Smooth muscle cell of the brain vasculature (primary cell): Measurements from ENCODE around the gene C2orf15.
"Not testable (repeated sequence)": the region's sequence is repeated elsewhere in the genome, so short reads cannot be mapped to it uniquely, and the experiment has no call there.

Source experiments
- DNase-seq: peaks from one replicate; pipeline ENCODE4 v3.0.0-alpha.2; 2012; ENCODE audit warnings: low read depth, low spot score

Gene C2orf15

GRCh38 chr2:99141110-99142108 lies at the start of gene C2orf15:
TSS of gene C2orf15 (plus strand) at chr2:99141707. CDS start at chr2:99150559, 8,852 bp downstream.
- no peak for DNase-seq

GRCh38 chr2:99096728-99097127 lies 44.8 kb upstream of the C2orf15 start:
- no peak for DNase-seq

- no peak for DNase-seq
Observed at GRCh38 chr2:99101697-99102096, 39.8 kb upstream of the C2orf15 start.

- DNase-seq, result no peak
Observed at GRCh38 chr2:99104006-99104405, 37.5 kb upstream of the C2orf15 start.

- no peak for DNase-seq
Observed at GRCh38 chr2:99106913-99107312, 34.6 kb upstream of the C2orf15 start.

GRCh38 chr2:99111236-99111635 lies 30.3 kb upstream of the C2orf15 start:
- DNase-seq, result no peak

- no peak for DNase-seq
Observed at GRCh38 chr2:99111945-99112344, 29.6 kb upstream of the C2orf15 start.

- no peak for DNase-seq
Observed at GRCh38 chr2:99112617-99113016, 28.9 kb upstream of the C2orf15 start.

- DNase-seq, result no peak
Observed at GRCh38 chr2:99127981-99128380, 13.5 kb upstream of the C2orf15 start.

- not testable (repeated sequence) for DNase-seq
Observed at GRCh38 chr2:99135044-99135556, 6.4 kb upstream of the C2orf15 start.

- DNase-seq, result no peak
Observed at GRCh38 chr2:99139003-99139402, 2.5 kb upstream of the C2orf15 start.

GRCh38 chr2:99140056-99140859 lies 1.2 kb upstream of the C2orf15 start:
- no peak for DNase-seq

GRCh38 chr2:99140860-99141109 lies 722 bp upstream of the C2orf15 start:
- no peak for DNase-seq

- DNase-seq, result no peak
Observed at GRCh38 chr2:99150706-99151105, 9.2 kb downstream of the C2orf15 start.

- no peak for DNase-seq
Observed at GRCh38 chr2:99152199-99152895, 10.8 kb downstream of the C2orf15 start.

- DNase-seq, result no peak
Observed at GRCh38 chr2:99153921-99154604, 12.6 kb downstream of the C2orf15 start.

- peak; percentile 65 for DNase-seq
Observed at GRCh38 chr2:99154643-99155536, 13.4 kb downstream of the C2orf15 start, which contains the start of the genes LIPT1 and TSGA10. TSS of gene LIPT1 (plus strand) at chr2:99154967. CDS start at chr2:99161958, 6,991 bp downstream. TSS of gene TSGA10 (minus strand) at chr2:99154942. CDS start at chr2:99109439, 45,503 bp downstream.

- no peak for DNase-seq
Observed at GRCh38 chr2:99156891-99157290, 15.4 kb downstream of the C2orf15 start.

GRCh38 chr2:99158599-99158998 lies 17.1 kb downstream of the C2orf15 start:
- no peak for DNase-seq

- DNase-seq, result no peak
Observed at GRCh38 chr2:99159594-99159993, 18.1 kb downstream of the C2orf15 start.
